Right hindlimb (tissue), 1 donor: ENCODE results near the gene ERCC8.
A peak's percentile ranks its signal among the peaks of the same experiment; 100 is the strongest.
"Not testable (repeated sequence)": the region's sequence is repeated elsewhere in the genome, so short reads cannot be mapped to it uniquely, and the experiment has no call there.

ENCODE experiments used
- DNase-seq: peaks from one replicate; pipeline ENCODE4 v3.0.0-alpha.2; 2018

ERCC8 gene

GRCh38 chr5:60944904-60945812 is at the start of gene ERCC8, which contains the start of gene NDUFAF2:
Gene ERCC8, minus strand, starts transcription at chr5:60945070. Its CDS starts 62 bp downstream, at chr5:60945008.
Gene NDUFAF2, plus strand, starts transcription at chr5:60945205. Its CDS starts 51 bp downstream, at chr5:60945256.
- peak; percentile 97 for DNase-seq

GRCh38 chr5:60993875-60994571 is 49.2 kb upstream of the ERCC8 start:
- no peak for DNase-seq

- DNase-seq: no peak
Measured at GRCh38 chr5:60993425-60993824, 48.6 kb upstream of the ERCC8 start.

GRCh38 chr5:60992871-60993270 is 48.0 kb upstream of the ERCC8 start:
- DNase-seq: no peak

- DNase-seq: no peak
Measured at GRCh38 chr5:60989790-60990189, 44.9 kb upstream of the ERCC8 start.

GRCh38 chr5:60982127-60982526 is 37.3 kb upstream of the ERCC8 start:
- DNase-seq: not testable (repeated sequence)

- no peak for DNase-seq
Measured at GRCh38 chr5:60980511-60980910, 35.6 kb upstream of the ERCC8 start.

GRCh38 chr5:60978968-60979367 is 34.1 kb upstream of the ERCC8 start:
- DNase-seq: no peak

- no peak for DNase-seq
Measured at GRCh38 chr5:60977956-60978737, 33.3 kb upstream of the ERCC8 start.

- no peak for DNase-seq
Measured at GRCh38 chr5:60972231-60972630, 27.4 kb upstream of the ERCC8 start.

GRCh38 chr5:60961685-60962084 is 16.8 kb upstream of the ERCC8 start:
- DNase-seq: no peak

GRCh38 chr5:60960591-60960990 is 15.7 kb upstream of the ERCC8 start:
- no peak for DNase-seq

- no peak for DNase-seq
Measured at GRCh38 chr5:60959156-60959555, 14.3 kb upstream of the ERCC8 start.

- DNase-seq: no peak
Measured at GRCh38 chr5:60958712-60959111, 13.8 kb upstream of the ERCC8 start.

GRCh38 chr5:60958088-60958487 is 13.2 kb upstream of the ERCC8 start:
- no peak for DNase-seq

- DNase-seq: no peak
Measured at GRCh38 chr5:60955239-60955638, 10.4 kb upstream of the ERCC8 start.

GRCh38 chr5:60948738-60949137 is 3.9 kb upstream of the ERCC8 start:
- DNase-seq: no peak

- DNase-seq: no peak
Measured at GRCh38 chr5:60945813-60946187, 930 bp upstream of the ERCC8 start.

GRCh38 chr5:60943624-60944023 is 1.2 kb downstream of the ERCC8 start:
- DNase-seq: no peak

GRCh38 chr5:60929024-60929423 is 15.8 kb downstream of the ERCC8 start:
- DNase-seq: no peak

GRCh38 chr5:60927450-60927849 is 17.4 kb downstream of the ERCC8 start:
- no peak for DNase-seq

- no peak for DNase-seq
Measured at GRCh38 chr5:60918466-60918865, 26.4 kb downstream of the ERCC8 start.

- no peak for DNase-seq
Measured at GRCh38 chr5:60916646-60917045, 28.2 kb downstream of the ERCC8 start.
